ENCODE results near the gene LY6G6D. TPM values are rescaled to one million over a fixed set of nuclear protein-coding genes. Genes with fewer than 3 reads are reported as not detected.

Gene LY6G6D
- total and polyA plus RNA-seq, 2 of the 13 experiments (the other 11 are each of a cell fraction or from before 2014, with no cell fraction given) = not detected

DNA sequence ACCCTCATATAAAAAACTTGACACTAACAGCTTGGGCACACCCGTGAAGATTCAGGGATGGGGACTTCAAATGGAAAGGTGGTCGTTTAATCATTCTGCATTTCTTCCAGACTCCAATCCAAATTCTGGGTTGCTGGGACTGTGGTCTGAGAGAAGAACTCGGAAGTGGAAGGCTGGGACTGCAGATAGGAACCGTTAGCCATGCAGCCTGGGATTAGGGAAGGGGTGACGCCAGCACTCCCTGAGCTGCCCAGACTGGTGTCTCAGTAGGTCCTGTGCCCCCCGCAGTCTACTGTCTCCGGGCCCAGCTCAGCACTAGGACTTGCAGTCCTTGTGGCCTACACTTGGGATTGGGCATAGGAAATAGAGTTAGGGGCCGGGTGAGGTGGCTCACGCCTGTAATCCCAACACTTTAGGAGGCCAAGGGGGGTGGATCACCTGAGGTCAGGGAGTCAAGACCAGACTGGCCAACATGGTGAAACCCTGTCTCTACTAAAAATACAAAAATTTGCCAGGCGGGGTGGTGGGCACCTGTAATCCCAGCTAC is 21.7 kb downstream of the LY6G6D start (continued):
- TF ChIP-seq, protein P1, sequence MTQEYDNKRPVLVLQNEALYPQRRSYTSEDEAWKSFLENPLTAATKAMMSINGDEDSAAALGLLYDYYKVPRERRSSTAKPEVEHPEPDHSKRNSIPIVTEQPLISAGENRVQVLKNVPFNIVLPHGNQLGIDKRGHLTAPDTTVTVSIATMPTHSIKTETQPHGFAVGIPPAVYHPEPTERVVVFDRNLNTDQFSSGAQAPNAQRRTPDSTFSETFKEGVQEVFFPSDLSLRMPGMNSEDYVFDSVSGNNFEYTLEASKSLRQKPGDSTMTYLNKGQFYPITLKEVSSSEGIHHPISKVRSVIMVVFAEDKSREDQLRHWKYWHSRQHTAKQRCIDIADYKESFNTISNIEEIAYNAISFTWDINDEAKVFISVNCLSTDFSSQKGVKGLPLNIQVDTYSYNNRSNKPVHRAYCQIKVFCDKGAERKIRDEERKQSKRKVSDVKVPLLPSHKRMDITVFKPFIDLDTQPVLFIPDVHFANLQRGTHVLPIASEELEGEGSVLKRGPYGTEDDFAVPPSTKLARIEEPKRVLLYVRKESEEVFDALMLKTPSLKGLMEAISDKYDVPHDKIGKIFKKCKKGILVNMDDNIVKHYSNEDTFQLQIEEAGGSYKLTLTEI (CRISPR knock-in tag; conservative IDR thresholded peaks at IDR 0.05) = no peak
- TF ChIP-seq, protein P2, sequence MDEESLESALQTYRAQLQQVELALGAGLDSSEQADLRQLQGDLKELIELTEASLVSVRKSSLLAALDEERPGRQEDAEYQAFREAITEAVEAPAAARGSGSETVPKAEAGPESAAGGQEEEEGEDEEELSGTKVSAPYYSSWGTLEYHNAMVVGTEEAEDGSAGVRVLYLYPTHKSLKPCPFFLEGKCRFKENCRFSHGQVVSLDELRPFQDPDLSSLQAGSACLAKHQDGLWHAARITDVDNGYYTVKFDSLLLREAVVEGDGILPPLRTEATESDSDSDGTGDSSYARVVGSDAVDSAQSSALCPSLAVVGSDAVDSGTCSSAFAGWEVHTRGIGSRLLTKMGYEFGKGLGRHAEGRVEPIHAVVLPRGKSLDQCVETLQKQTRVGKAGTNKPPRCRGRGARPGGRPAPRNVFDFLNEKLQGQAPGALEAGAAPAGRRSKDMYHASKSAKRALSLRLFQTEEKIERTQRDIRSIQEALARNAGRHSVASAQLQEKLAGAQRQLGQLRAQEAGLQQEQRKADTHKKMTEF (CRISPR knock-in tag; IDR thresholded peaks at IDR 0.05) = no peak
- TF ChIP-seq, protein P3, sequence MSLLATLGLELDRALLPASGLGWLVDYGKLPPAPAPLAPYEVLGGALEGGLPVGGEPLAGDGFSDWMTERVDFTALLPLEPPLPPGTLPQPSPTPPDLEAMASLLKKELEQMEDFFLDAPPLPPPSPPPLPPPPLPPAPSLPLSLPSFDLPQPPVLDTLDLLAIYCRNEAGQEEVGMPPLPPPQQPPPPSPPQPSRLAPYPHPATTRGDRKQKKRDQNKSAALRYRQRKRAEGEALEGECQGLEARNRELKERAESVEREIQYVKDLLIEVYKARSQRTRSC (CRISPR knock-in tag; IDR thresholded peaks at IDR 0.05; ENCODE audit: low read depth) = 0 out of 2 replicates have a peak, but pooled peaks have one; percentile 8
- TF ChIP-seq, protein P4, sequence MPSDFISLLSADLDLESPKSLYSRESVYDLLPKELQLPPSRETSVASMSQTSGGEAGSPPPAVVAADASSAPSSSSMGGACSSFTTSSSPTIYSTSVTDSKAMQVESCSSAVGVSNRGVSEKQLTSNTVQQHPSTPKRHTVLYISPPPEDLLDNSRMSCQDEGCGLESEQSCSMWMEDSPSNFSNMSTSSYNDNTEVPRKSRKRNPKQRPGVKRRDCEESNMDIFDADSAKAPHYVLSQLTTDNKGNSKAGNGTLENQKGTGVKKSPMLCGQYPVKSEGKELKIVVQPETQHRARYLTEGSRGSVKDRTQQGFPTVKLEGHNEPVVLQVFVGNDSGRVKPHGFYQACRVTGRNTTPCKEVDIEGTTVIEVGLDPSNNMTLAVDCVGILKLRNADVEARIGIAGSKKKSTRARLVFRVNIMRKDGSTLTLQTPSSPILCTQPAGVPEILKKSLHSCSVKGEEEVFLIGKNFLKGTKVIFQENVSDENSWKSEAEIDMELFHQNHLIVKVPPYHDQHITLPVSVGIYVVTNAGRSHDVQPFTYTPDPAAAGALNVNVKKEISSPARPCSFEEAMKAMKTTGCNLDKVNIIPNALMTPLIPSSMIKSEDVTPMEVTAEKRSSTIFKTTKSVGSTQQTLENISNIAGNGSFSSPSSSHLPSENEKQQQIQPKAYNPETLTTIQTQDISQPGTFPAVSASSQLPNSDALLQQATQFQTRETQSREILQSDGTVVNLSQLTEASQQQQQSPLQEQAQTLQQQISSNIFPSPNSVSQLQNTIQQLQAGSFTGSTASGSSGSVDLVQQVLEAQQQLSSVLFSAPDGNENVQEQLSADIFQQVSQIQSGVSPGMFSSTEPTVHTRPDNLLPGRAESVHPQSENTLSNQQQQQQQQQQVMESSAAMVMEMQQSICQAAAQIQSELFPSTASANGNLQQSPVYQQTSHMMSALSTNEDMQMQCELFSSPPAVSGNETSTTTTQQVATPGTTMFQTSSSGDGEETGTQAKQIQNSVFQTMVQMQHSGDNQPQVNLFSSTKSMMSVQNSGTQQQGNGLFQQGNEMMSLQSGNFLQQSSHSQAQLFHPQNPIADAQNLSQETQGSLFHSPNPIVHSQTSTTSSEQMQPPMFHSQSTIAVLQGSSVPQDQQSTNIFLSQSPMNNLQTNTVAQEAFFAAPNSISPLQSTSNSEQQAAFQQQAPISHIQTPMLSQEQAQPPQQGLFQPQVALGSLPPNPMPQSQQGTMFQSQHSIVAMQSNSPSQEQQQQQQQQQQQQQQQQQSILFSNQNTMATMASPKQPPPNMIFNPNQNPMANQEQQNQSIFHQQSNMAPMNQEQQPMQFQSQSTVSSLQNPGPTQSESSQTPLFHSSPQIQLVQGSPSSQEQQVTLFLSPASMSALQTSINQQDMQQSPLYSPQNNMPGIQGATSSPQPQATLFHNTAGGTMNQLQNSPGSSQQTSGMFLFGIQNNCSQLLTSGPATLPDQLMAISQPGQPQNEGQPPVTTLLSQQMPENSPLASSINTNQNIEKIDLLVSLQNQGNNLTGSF (CRISPR knock-in tag; IDR thresholded peaks at IDR 0.05) = 0 out of 2 replicates have a peak, but pooled peaks have one; percentile 4
- no peak for TF ChIP-seq ELF1 (CRISPR knock-in tag; IDR thresholded peaks at IDR 0.05)
- no peak for TF ChIP-seq FIP1L1 (IDR thresholded peaks at IDR 0.05; ENCODE audit: borderline replicate concordance, insufficient read depth, low read depth, low read length)
- 0 out of 2 replicates have a peak, but pooled peaks have one; percentile 70 for TF ChIP-seq NAIF1 (CRISPR knock-in tag; IDR thresholded peaks at IDR 0.05; ENCODE audit: borderline replicate concordance)
- no peak for TF ChIP-seq ZNF567 (CRISPR knock-in tag; IDR thresholded peaks at IDR 0.05; ENCODE audit: borderline replicate concordance)
- TF ChIP-seq ZIK1 (CRISPR knock-in tag; IDR thresholded peaks at IDR 0.05; ENCODE audit: borderline replicate concordance, low read depth) = no peak; the same call in 1 of the 2 replicates
- TF ChIP-seq FOXK1 (CRISPR knock-in tag; IDR thresholded peaks at IDR 0.05; ENCODE audit: borderline replicate concordance, low read depth) = peak; percentile 1; the same call in 1 of the 2 replicates
- TF ChIP-seq SNRNP70 (IDR thresholded peaks at IDR 0.05; ENCODE audit: low read depth, low read length) = no peak
- 0 out of 2 replicates have a peak, but pooled peaks have one; percentile 67 for TF ChIP-seq ZNF674 (CRISPR knock-in tag; IDR thresholded peaks at IDR 0.05; ENCODE audit: low read depth)
- TF ChIP-seq CAMTA2 (CRISPR knock-in tag; IDR thresholded peaks at IDR 0.05; ENCODE audit: borderline replicate concordance) = no peak
- no peak for TF ChIP-seq PHF5A (CRISPR knock-in tag; IDR thresholded peaks at IDR 0.05; ENCODE audit: low read depth, unreplicated experiment)
- peak; percentile 47; the same call in 1 of the 2 replicates for TF ChIP-seq ZNF615 (CRISPR knock-in tag; IDR thresholded peaks at IDR 0.05; ENCODE audit: borderline replicate concordance)
- no peak for TF ChIP-seq HNRNPLL (IDR thresholded peaks at IDR 0.05; ENCODE audit: low read depth, low read length, poor library complexity, severe bottlenecking)
- no peak for TF ChIP-seq ZSCAN30 (CRISPR knock-in tag; IDR thresholded peaks at IDR 0.05)
- TF ChIP-seq ZNF326 (CRISPR knock-in tag; IDR thresholded peaks at IDR 0.05; ENCODE audit: borderline replicate concordance) = no peak
- TF ChIP-seq, protein P5, sequence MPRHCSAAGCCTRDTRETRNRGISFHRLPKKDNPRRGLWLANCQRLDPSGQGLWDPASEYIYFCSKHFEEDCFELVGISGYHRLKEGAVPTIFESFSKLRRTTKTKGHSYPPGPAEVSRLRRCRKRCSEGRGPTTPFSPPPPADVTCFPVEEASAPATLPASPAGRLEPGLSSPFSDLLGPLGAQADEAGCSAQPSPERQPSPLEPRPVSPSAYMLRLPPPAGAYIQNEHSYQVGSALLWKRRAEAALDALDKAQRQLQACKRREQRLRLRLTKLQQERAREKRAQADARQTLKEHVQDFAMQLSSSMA (CRISPR knock-in tag; IDR thresholded peaks at IDR 0.05) = peak; percentile 39; the same call in 1 of the 2 replicates

All from HepG2 (cell line).